Body of pancreas (tissue), 4 donors: ENCODE results near the gene SLC37A1. TPM values are rescaled to one million over a fixed set of nuclear protein-coding genes. Genes with fewer than 3 reads are reported as not detected.
A peak's percentile ranks its signal among the peaks of the same experiment; 100 is the strongest.

Experiments
- ATAC-seq: fragments of 150-250 bp; one replicate; pipeline ENCODE4 v1.9.1; 2016
- DNase-seq, 4 donors: peaks; one replicate each; pipeline ENCODE4 v3.0.0-alpha.2; 2019
- H3K27ac ChIP-seq, 4 donors: fragments of 200-600 bp; sonication (generic); 1 replicate in 3 of 4; 2 replicates in 1 of 4; pipeline versions ENCODE4 v1.5.1 to v1.6.1; 2016 to 2019; ENCODE audit warnings: mild to moderate bottlenecking in 1 of 4, mixed read lengths in 1 of 4, moderate library complexity in 1 of 4
- H3K27me3 ChIP-seq, 2 donors: fragments of 200-600 bp; sonication (generic); one replicate each; pipeline ENCODE4 v1.6.0; 2016; ENCODE audit warnings: mild to moderate bottlenecking in 1 of 2
- H3K36me3 ChIP-seq, 2 donors: fragments of 200-600 bp; sonication (generic); replicated peaks in 1 of 2; 2 replicates each; pipeline ENCODE4 v1.5.1; 2016; ENCODE audit warnings: low read depth in 2 of 2; ENCODE audit not compliant: insufficient read depth in 1 of 2
- H3K4me1 ChIP-seq: fragments of 200-600 bp; sonication (generic); one replicate; pipeline ENCODE4 v1.6.0; 2016
- H3K4me3 ChIP-seq, 2 donors: fragments of 200-600 bp; sonication (generic); 1 replicate in 1 of 2; 2 replicates in 1 of 2; pipeline ENCODE4 v1.5.1; 2016 to 2019
- H3K9me3 ChIP-seq, 3 donors: fragments of 200-600 bp; sonication (generic); 1 replicate in 2 of 3; 2 replicates in 1 of 3; pipeline ENCODE4 v1.5.1; 2016
- POLR2A ChIP-seq, 3 donors: fragments of 450-650 bp; IDR thresholded peaks; one replicate each; pipeline ENCODE4 v1.6.1; 2016; ENCODE audit warnings: antibody characterized with exemption in 3 of 3, mild to moderate bottlenecking in 2 of 3
- WGBS, 2 donors: methylation state at CpG; one replicate each; pipeline ENCODE4 v1.1.5; 2017; 5-methylcytosine and 5-hydroxymethylcytosine counted together
- intact Hi-C: fragments of 100-400 bp; cut with DNase I; formaldehyde crosslinking; loops from one replicate; pipeline ENCODE4 v1.15.1; 2023
- total RNA-seq, 2 donors: library from RNA; depleted of rRNA; stranded (reverse); fragments of >200 nt; gene quantifications; one replicate each; pipeline ENCODE4 v1.1.0, GENCODE V29; 2016
- TF ChIP-seq, protein P1 (sequence below), 7 experiments: fragments of 450-650 bp in 4 of 7; fragments of 200-600 bp in 3 of 7; sonication (generic) in 3 of 7; IDR thresholded peaks; one replicate each; pipeline ENCODE4 v1.5.1; 2016 to 2019; ENCODE audit warnings: antibody characterized with exemption in 7 of 7

SLC37A1 gene
- total RNA-seq, 2 donors from 2014 or later, result 6.3 to 16.3 TPM

GRCh38 chr21:42478504-42478903, 35.1 kb upstream of the SLC37A1 start:
- WGBS, 2 donors, result 41 to 43% methylated on average over 7 of the region's 7 CpGs
- no peak for DNase-seq
- intact Hi-C loops, result no loop called here
- peaks cover 28% of the 10 kb centered on the region for H3K4me1 ChIP-seq
- H3K9me3 ChIP-seq, result no peaks in the 10 kb centered on the region
- no peak for TF ChIP-seq POLR2A (IDR thresholded peaks at IDR 0.05)
- TF ChIP-seq, protein P1, sequence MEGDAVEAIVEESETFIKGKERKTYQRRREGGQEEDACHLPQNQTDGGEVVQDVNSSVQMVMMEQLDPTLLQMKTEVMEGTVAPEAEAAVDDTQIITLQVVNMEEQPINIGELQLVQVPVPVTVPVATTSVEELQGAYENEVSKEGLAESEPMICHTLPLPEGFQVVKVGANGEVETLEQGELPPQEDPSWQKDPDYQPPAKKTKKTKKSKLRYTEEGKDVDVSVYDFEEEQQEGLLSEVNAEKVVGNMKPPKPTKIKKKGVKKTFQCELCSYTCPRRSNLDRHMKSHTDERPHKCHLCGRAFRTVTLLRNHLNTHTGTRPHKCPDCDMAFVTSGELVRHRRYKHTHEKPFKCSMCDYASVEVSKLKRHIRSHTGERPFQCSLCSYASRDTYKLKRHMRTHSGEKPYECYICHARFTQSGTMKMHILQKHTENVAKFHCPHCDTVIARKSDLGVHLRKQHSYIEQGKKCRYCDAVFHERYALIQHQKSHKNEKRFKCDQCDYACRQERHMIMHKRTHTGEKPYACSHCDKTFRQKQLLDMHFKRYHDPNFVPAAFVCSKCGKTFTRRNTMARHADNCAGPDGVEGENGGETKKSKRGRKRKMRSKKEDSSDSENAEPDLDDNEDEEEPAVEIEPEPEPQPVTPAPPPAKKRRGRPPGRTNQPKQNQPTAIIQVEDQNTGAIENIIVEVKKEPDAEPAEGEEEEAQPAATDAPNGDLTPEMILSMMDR (IDR thresholded peaks at IDR 0.05), result no peak
- no peaks in the 10 kb centered on the region for H3K36me3 ChIP-seq
- no peak overlapping the region for H3K4me3 ChIP-seq
- no peak for ATAC-seq
- peak overlapping the region in 2 of 4 donors; percentile 30 to 48 for H3K27ac ChIP-seq
- no peaks in the 10 kb centered on the region for H3K27me3 ChIP-seq

- Histone ChIP-seq H3K4me1 (peaks cover 17% of the 10 kb centered on the region), H3K27me3 (no peaks in the 10 kb centered on the region), H3K36me3 (no peaks in the 10 kb centered on the region), H3K9me3 (no peaks in the 10 kb centered on the region), H3K27ac (no peak overlapping the region), H3K4me3 (no peak overlapping the region)
- no peak for ATAC-seq
- no peak for TF ChIP-seq POLR2A (IDR thresholded peaks at IDR 0.05)
- TF ChIP-seq, protein P1 (IDR thresholded peaks at IDR 0.05), result no peak
- intact Hi-C loops, result no loop called here
- WGBS, 2 donors, result 76 to 82% methylated on average over 5 of the region's 5 CpGs
- no peak for DNase-seq
Measured at GRCh38 chr21:42479582-42479981, 34.1 kb upstream of the SLC37A1 start.

DNA sequence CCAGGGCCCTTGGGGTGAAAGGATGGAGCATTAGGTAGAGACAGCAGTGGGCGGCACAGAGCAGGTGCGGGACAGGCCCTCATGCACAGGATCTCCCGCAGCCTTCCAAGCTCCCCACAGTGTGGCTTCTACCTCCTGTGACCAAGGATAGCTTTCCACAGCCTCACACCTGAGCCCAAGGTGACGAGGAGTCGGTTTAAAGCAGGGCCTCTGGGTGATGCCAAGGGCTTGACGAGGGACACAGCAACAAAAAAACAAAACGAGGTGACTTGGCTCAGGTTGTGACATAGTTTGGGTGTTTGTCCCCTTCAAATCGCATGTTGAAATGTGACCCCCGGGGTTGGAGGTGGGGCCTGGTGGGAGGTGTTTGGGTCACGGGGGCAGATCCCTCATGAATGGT, 32.9 kb upstream of the SLC37A1 start:
- H3K27me3 ChIP-seq, result no peaks in the 10 kb centered on the region
- no peak for DNase-seq
- ATAC-seq, result no peak
- TF ChIP-seq POLR2A (IDR thresholded peaks at IDR 0.05), result no peak
- TF ChIP-seq, protein P1 (IDR thresholded peaks at IDR 0.05), result no peak
- WGBS, 2 donors, result 84 to 85% methylated on average over 10 of the region's 10 CpGs
- peaks cover 17% of the 10 kb centered on the region for H3K4me1 ChIP-seq
- H3K36me3 ChIP-seq, result no peaks in the 10 kb centered on the region
- intact Hi-C loops, result no loop called here
- no peak overlapping the region for H3K4me3 ChIP-seq
- no peaks in the 10 kb centered on the region for H3K9me3 ChIP-seq
- H3K27ac ChIP-seq, result no peak overlapping the region

- WGBS, 2 donors, result 91% methylated on average over 4 of the region's 4 CpGs
- no peak for ATAC-seq
Measured at GRCh38 chr21:42481169-42481568, 32.5 kb upstream of the SLC37A1 start.

DNA sequence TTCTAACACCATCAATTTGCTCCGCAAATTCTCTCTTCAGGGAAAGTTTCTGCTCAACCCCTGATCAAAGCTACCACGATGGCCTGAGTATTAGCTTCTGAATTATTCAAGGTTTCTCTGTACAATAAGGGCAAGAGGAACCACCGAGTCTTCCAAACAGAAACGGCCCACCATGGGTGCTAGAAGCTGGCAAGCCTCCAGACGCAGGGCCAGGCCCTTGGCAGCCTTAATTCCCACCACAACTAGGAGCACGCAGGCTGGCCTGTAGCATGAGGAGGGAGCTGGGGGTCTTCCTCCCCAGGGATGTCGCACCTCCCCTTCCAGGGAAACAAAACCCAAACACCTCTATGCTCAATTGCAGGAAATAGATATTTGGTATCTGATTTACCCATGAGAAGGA, 28.7 kb upstream of the SLC37A1 start:
- no peak for DNase-seq
- 66 to 67% methylated on average over 7 of the region's 7 CpGs for WGBS, 2 donors
- no peaks in the 10 kb centered on the region for H3K36me3 ChIP-seq
- intact Hi-C loops, result no loop called here
- H3K4me3 ChIP-seq, result no peak overlapping the region
- no peak for TF ChIP-seq POLR2A (IDR thresholded peaks at IDR 0.05)
- TF ChIP-seq, protein P1 (IDR thresholded peaks at IDR 0.05), result no peak
- peaks cover 8% of the 10 kb centered on the region for H3K4me1 ChIP-seq
- H3K27ac ChIP-seq, result no peak overlapping the region
- H3K9me3 ChIP-seq, result no peaks in the 10 kb centered on the region
- H3K27me3 ChIP-seq, result no peaks in the 10 kb centered on the region
- ATAC-seq, result no peak

More at GRCh38 chr21:42481169-42481568, 32.5 kb upstream of the SLC37A1 start:
- no peaks in the 10 kb centered on the region for H3K27me3 ChIP-seq
- no peaks in the 10 kb centered on the region for H3K36me3 ChIP-seq
- TF ChIP-seq POLR2A (IDR thresholded peaks at IDR 0.05), result no peak
- TF ChIP-seq, protein P1 (IDR thresholded peaks at IDR 0.05), result no peak
- no peak overlapping the region for H3K27ac ChIP-seq
- no peaks in the 10 kb centered on the region for H3K9me3 ChIP-seq
- intact Hi-C loops, result no loop called here
- no peak for DNase-seq
- H3K4me1 ChIP-seq, result peaks cover 17% of the 10 kb centered on the region
- H3K4me3 ChIP-seq, result no peak overlapping the region
